GM19372 (cell line): ENCODE data around the gene RBCK1.

Experiments
- ATAC-seq: cut with Tn5 transposase; IDR thresholded peaks from one replicate; pipeline ENCODE4 v1.9.1; 2021; ENCODE audit warnings: mild to moderate bottlenecking, low read depth, moderate library complexity; ENCODE audit not compliant: unreplicated experiment

RBCK1 gene

DNA sequence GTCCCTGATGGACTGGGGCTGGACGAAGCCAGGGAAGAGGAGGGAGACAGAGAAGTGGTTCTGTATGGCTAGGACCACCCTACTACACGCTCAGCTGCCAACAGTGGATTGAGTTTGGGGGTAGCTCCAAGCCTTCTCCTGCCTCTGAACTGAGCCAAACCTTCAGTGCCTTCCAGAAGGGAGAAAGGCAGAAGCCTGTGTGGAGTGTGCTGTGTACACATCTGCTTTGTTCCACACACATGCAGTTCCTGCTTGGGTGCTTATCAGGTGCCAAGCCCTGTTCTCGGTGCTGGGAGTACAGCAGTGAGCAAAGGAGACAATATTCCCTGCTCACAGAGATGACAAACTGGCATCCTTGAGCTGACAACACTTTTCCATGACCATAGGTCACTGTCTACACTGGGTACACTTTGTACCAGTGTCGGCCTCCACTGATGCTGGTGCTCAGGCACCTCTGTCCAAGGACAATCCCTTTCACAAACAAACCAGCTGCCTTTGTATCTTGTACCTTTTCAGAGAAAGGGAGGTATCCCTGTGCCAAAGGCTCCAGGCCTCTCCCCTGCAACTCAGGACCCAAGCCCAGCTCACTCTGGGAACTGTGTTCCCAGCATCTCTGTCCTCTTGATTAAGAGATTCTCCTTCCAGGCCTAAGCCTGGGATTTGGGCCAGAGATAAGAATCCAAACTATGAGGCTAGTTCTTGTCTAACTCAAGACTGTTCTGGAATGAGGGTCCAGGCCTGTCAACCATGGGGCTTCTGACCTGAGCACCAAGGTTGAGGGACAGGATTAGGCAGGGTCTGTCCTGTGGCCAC is 11.3 kb upstream of the RBCK1 start:
- ATAC-seq: no peak

DNA sequence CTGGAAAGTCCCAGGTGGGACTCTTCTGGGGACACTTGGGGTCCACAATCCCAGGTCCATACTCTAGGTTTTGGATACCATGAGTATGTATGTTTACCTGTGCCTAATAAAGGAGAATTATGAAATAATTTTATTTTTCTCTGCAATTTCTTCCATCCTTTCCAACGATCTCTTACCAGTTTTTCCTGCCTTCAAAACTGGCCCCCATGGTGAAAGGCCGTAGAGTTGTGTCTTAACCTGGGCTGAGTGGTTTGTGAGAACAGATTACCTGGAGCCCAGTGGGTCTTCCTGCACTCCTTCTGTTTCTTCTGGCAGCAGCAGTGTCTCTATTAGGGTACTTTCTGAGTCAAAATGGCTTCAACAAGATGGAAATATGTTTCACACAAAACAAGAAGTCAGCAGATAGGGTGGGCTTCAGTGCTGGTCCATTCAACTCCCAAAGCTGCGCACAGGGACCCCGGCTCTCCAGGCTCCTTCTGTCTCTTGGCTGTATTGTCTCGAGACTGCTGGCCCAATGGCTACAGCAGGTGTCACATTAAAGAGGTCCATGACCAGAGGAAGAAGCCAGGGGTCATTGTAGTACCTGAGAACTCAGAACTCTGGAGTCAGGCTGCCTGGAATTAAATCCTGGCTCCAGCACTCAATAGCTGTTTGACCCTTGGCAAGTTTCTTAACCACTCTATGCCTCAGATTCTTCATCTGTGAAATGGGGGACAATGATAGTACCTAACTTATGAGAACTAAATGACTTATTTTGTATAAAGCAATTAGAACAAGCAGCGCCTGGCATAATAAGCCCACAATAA is 10.5 kb upstream of the RBCK1 start:
- no peak for ATAC-seq

GRCh38 chr20:399182-399707 is 8.9 kb upstream of the RBCK1 start:
- no peak for ATAC-seq

DNA sequence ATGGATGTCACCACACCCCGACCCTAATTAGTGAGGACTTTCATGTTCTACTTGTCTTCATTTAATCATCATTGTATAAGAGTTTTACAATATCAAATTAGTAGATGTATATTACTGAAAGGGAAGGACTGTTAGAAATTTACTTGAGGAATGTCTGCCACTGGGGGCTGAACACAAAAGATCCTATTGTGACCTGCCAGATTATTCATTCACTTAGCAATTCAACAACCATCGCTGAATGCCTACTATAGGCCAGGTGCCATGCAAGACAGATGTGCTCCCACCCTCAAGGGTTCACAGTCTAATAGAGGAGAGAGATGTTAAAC is 8.0 kb upstream of the RBCK1 start:
- ATAC-seq: no peak

GRCh38 chr20:400454-401275 is 7.4 kb upstream of the RBCK1 start:
- ATAC-seq: no peak

GRCh38 chr20:401682-402495 is 6.2 kb upstream of the RBCK1 start:
- no peak for ATAC-seq

GRCh38 chr20:402496-402885 is 5.6 kb upstream of the RBCK1 start:
- no peak for ATAC-seq

DNA sequence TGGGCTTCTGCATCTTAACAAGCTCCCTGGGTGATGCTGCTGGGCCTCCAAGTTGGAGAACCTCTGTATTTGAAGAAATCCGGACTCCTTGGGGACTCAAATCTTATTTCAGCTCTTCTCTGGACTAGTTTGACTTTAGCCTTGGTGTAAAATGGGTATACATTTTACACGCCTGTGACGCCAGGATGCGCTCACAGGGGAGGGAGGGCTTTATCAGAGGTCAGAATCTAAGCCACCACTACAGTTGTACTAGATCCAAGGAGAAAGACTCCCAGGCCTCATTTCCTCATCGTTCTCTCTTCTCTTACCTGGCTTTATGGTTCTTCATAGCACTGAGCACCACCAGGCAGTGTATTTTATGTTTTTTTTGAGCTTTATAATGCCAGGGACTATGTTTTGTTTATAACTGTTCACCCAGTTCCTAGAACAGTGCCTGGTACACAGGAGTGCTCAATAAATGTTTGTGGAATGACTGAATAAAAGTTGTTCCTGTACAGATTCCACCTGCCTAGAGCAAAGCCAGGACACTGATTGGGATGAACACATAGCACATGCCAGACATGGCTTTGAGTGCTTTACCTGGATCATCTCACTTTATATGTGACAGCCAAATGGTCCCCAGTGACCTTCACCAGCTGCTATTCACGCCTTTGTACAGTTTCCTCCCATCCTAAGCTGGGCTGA is 5.1 kb upstream of the RBCK1 start:
- no peak for ATAC-seq

GRCh38 chr20:403582-403957 is 4.5 kb upstream of the RBCK1 start:
- ATAC-seq: no peak

GRCh38 chr20:404088-404487 is 4.0 kb upstream of the RBCK1 start:
- no peak for ATAC-seq

GRCh38 chr20:406200-407132 is 1.6 kb upstream of the RBCK1 start:
- ATAC-seq: no peak

DNA sequence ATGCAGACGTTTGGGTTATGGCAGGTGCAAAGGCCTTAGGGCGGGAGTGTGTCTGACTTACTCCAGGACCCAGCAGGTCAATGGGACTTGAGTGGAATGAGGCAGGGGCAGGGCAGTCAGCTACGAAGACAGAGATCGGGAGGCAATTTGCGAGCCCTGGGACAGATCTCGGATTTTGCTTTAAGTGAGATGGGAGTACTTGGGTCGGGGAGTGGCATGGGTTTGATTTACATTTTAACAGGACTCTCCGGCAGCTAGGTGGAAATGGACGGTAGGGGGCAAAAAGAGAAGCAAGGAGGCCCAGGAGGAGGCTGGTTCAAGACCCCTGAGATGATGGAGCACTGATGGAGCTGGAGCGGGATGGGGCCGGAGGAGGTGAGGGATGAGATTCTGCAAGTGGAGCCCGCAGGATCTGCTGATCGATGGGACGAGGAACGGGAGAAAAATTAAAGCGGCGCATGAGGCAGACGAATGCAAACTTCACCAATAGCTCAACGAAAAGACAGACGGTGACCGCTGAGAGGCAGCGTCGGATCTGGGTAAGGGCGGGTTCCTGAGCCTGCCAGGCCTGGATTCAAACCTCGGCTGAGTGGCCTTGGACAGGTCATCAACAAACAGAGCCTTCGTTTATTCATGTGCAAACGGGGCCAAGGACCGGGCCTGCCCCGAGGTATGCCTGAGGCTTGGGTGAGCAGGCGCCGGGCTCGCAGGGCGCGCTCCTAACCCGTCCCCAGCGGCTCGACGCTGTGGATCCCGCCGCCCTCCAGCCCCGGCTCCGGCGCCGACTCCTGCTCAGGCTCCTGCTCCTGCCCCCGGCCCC is 756 bp upstream of the RBCK1 start:
- ATAC-seq: peak; percentile 54

DNA sequence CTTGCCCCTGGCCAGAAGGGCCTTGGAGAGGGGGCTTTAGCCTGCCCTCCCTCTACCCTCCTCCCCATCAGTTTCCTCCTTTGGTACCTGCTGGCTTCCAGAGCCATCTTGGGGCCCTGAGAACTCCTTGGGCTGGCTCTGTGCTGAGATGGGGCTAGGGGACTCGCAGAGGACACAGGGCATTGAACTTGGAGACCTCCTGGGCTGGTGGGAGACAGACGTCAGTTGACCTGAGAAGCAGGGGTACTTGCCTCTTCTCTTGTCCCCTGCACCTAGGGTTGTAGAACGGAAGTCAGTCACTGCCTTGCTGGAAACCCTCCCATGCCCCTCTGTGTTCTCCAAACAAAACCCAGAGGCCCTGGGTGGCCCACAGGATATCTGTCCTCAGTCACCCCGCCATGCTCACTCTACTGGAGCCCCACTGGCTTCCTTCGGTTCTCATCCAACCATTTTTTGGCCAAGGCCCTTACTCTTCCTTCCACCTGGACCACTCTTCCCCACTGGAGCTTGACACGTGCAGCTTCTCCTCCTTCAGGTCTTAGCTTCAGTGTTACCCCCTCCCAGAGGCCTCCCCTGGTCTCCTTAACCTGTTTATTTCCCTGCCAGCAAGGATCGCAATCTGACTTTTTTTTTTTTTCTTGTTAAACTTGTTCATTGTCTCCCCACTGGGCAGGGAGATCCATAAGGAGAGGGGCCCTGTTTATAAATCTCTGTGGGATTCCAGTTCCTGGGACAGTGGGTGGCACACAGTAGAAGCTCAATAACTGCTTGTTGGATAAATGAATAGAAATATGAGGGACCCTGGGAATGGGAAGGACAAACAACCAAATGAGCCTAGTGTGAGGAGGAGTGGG is 971 bp downstream of the RBCK1 start:
- ATAC-seq: peak; percentile 7

GRCh38 chr20:409697-410559 is 1.8 kb downstream of the RBCK1 start:
- ATAC-seq: no peak

- no peak for ATAC-seq
These were observed 4.0 kb downstream of the RBCK1 start for GRCh38 chr20:412081-412480.

GRCh38 chr20:414161-414560 is 6.1 kb downstream of the RBCK1 start:
- ATAC-seq: no peak
